SH-SY5Y (cell line): Measurements from ENCODE around the gene ANTXR2.

Experiments used
- GATA2 ChIP-seq: IDR thresholded peaks from 2 replicates; pipeline ENCODE4 v1.6.1; 2011; ENCODE audit warnings: mild to moderate bottlenecking, low read depth, low read length
- GATA3 ChIP-seq: IDR thresholded peaks from 2 replicates; pipeline ENCODE4 v1.6.1; 2011; ENCODE audit warnings: low read depth, mild to moderate bottlenecking, low read length, moderate library complexity

- TF ChIP-seq GATA3 (no peak), GATA2 (no peak)
These were observed 46.9 kb downstream of the ANTXR2 start for GRCh38 chr4:80026100-80026499.
